ENCODE measurements around the gene SLC4A9. TPM values are rescaled to one million over a fixed set of nuclear protein-coding genes. Genes with fewer than 3 reads are reported as not detected.

The SLC4A9 gene
- total and polyA plus RNA-seq, 2 donors (not counting 3 experiments of a cell fraction or from before 2014, with no cell fraction given): not detected

GRCh38 chr5:140338336-140338735 is 21.7 kb upstream of the SLC4A9 start:
- H3K4me2 ChIP-seq (ENCODE audit: insufficient read depth, low read length): no peak overlapping the region

More at GRCh38 chr5:140338336-140338735, 21.7 kb upstream of the SLC4A9 start:
- Histone ChIP-seq H4K20me1 (replicated peaks; ENCODE audit: control insufficient read depth, extremely low read depth, insufficient read depth, low read length) (no peaks in the 10 kb centered on the region), H3K27me3 (ENCODE audit: control insufficient read depth in 2 of 2, insufficient read depth in 2 of 2, low read length in 2 of 2) (no peaks in the 10 kb centered on the region), H3K9me1 (replicated peaks; ENCODE audit: control insufficient read depth, extremely low read depth, insufficient read depth, low read length) (peaks cover 3% of the 10 kb centered on the region), H2AFZ (ENCODE audit: low read depth, low read length) (no peak overlapping the region), H3K36me3 (ENCODE audit: control insufficient read depth in 2 of 2, extremely low read depth in 1 of 2, insufficient read depth in 2 of 2, low read length in 2 of 2) (peaks cover 37 to 46% of the 10 kb centered on the region in 2 experiments), H3K9ac (replicated peaks; ENCODE audit: extremely low read depth, insufficient read depth, low read length) (no peak overlapping the region), H3K27ac (ENCODE audit: insufficient read depth, low read depth, low read length) (no peak overlapping the region), H3K4me3 (replicated peaks in 1 of 3; ENCODE audit: insufficient read depth in 1 of 3, low read depth in 1 of 3, low read length in 3 of 3) (no peak overlapping the region), H3K79me2 (ENCODE audit: control insufficient read depth, insufficient read depth, low read length) (peaks cover 67% of the 10 kb centered on the region), H3K9me3 (replicated peaks; ENCODE audit: control insufficient read depth, insufficient read depth, low read length) (no peaks in the 10 kb centered on the region), H3K4me1 (ENCODE audit: control insufficient read depth, extremely low read depth, insufficient read depth, low read length) (peaks cover 32% of the 10 kb centered on the region)
- TF ChIP-seq JUN (IDR thresholded peaks at IDR 0.05; ENCODE audit: borderline replicate concordance, insufficient read depth, insufficient read length, low read depth) (no peak), POLR2AphosphoS5 (IDR thresholded peaks at IDR 0.05; ENCODE audit: insufficient read depth, low read depth, low read length) (no peak), MAX (IDR thresholded peaks at IDR 0.05; ENCODE audit: insufficient read depth, insufficient read length) (no peak), EZH2 (IDR thresholded peaks at IDR 0.05; ENCODE audit: borderline replicate concordance, low read depth, low read length, severe bottlenecking) (no peak), POLR2A (IDR thresholded peaks at IDR 0.05; ENCODE audit: low read depth, low read length) (no peak), MYC (IDR thresholded peaks at IDR 0.05; ENCODE audit: low read depth, low read length) (no peak), GATA2 (IDR thresholded peaks at IDR 0.05; ENCODE audit: insufficient read depth, insufficient read length, low read depth, low read length) (no peak), CTCF (IDR thresholded peaks at IDR 0.05; ENCODE audit: extremely low read depth in 1 of 2, insufficient read depth in 1 of 2, low read depth in 1 of 2, low read length in 2 of 2) (no peak), FOS (IDR thresholded peaks at IDR 0.05; ENCODE audit: borderline replicate concordance, insufficient read depth, low read length) (no peak)
- FAIRE-seq: no peak
- dilution Hi-C loops (cut with MboI; ENCODE audit: extremely low pct_ligation_motif_present, low sequenced_read_pairs): no loop called here
- ChIA-PET CTCF (interaction anchor here (1.0 to 3.4 kb wide), 6 partner anchors 8 to 98 kb away, joined by 3 to 20 read pairs (median 5); partner anchors contain the start of gene HBEGF), POLR2A (interaction anchor here (0.6 to 1.6 kb wide), 2 partner anchors 8 to 80 kb away, joined by 5 to 7 read pairs; partner anchors contain the start of gene HBEGF)
- BruUV-seq (replicated peaks): no TSS peak
- DNase-seq (ENCODE audit: low read depth, low spot score): no peak
- intact Hi-C loops (cut with micrococcal nuclease): no loop called here
